ENCODE measurements around the gene CRELD1. TPM values are rescaled to one million over a fixed set of nuclear protein-coding genes. Genes with fewer than 3 reads are reported as not detected.

The CRELD1 gene
- total and polyA plus RNA-seq, 2 of the 13 experiments (the other 11 are each of a cell fraction or from before 2014, with no cell fraction given) = 27.1 to 61.9 TPM

DNA sequence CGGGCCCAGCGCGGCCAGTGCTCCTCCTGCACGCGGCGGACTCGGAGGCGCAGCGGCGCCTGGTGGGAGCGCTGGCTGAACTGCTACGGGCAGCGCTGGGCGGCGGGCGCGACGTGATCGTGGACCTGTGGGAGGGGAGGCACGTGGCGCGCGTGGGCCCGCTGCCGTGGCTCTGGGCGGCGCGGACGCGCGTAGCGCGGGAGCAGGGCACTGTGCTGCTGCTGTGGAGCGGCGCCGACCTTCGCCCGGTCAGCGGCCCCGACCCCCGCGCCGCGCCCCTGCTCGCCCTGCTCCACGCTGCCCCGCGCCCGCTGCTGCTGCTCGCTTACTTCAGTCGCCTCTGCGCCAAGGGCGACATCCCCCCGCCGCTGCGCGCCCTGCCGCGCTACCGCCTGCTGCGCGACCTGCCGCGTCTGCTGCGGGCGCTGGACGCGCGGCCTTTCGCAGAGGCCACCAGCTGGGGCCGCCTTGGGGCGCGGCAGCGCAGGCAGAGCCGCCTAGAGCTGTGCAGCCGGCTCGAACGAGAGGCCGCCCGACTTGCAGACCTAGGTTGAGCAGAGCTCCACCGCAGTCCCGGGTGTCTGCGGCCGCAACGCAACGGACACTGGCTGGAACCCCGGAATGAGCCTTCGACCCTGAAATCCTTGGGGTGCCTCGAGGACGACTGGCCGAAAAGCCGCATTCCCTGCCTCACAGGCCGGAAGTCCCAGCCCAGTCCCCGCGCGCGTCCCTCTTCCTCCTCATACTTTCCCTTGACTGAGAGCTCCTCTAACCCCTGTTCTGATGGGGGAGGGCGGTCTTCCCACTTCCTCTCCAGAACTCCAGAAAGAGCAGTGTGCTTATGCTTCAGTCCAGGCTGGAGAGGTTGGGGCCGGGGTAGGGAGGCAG, 18.1 kb upstream of the CRELD1 start (continued):
- peak; percentile 6; the same call in 1 of the 2 replicates for TF ChIP-seq ZNF567 (CRISPR knock-in tag; IDR thresholded peaks at IDR 0.05; ENCODE audit: borderline replicate concordance)
- no peak for TF ChIP-seq FOXJ3 (CRISPR knock-in tag; IDR thresholded peaks at IDR 0.05; ENCODE audit: borderline replicate concordance)
- TF ChIP-seq, protein P1, sequence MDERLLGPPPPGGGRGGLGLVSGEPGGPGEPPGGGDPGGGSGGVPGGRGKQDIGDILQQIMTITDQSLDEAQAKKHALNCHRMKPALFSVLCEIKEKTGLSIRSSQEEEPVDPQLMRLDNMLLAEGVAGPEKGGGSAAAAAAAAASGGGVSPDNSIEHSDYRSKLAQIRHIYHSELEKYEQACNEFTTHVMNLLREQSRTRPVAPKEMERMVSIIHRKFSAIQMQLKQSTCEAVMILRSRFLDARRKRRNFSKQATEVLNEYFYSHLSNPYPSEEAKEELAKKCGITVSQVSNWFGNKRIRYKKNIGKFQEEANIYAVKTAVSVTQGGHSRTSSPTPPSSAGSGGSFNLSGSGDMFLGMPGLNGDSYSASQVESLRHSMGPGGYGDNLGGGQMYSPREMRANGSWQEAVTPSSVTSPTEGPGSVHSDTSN (CRISPR knock-in tag; IDR thresholded peaks at IDR 0.05) = no peak
- TF ChIP-seq SAP130 (CRISPR knock-in tag; IDR thresholded peaks at IDR 0.05; ENCODE audit: low read depth) = peak; percentile 52
- TF ChIP-seq, protein P2, sequence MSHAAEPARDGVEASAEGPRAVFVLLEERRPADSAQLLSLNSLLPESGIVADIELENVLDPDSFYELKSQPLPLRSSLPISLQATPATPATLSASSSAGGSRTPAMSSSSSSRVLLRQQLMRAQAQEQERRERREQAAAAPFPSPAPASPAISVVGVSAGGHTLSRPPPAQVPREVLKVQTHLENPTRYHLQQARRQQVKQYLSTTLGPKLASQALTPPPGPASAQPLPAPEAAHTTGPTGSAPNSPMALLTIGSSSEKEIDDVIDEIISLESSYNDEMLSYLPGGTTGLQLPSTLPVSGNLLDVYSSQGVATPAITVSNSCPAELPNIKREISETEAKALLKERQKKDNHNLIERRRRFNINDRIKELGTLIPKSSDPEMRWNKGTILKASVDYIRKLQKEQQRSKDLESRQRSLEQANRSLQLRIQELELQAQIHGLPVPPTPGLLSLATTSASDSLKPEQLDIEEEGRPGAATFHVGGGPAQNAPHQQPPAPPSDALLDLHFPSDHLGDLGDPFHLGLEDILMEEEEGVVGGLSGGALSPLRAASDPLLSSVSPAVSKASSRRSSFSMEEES (CRISPR knock-in tag; IDR thresholded peaks at IDR 0.05) = peak; percentile 62; the same call in 1 of the 2 replicates
- TF ChIP-seq PITX1 (CRISPR knock-in tag; IDR thresholded peaks at IDR 0.05) = no peak
- peak; percentile 90; the same call in 1 of the 2 replicates for TF ChIP-seq ZNF564 (CRISPR knock-in tag; IDR thresholded peaks at IDR 0.05)
- peak; percentile 57; the same call in 1 of the 2 replicates for TF ChIP-seq KMT2A (CRISPR knock-in tag; IDR thresholded peaks at IDR 0.05)
- TF ChIP-seq REPIN1 (CRISPR knock-in tag; IDR thresholded peaks at IDR 0.05; ENCODE audit: borderline replicate concordance, low read depth) = peak; percentile 57; the same call in 1 of the 2 replicates
- TF ChIP-seq, protein P3, sequence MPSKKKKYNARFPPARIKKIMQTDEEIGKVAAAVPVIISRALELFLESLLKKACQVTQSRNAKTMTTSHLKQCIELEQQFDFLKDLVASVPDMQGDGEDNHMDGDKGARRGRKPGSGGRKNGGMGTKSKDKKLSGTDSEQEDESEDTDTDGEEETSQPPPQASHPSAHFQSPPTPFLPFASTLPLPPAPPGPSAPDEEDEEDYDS (CRISPR knock-in tag; IDR thresholded peaks at IDR 0.05) = peak; percentile 37; the same call in 1 of the 2 replicates
- peak; percentile 56; the same call in 1 of the 2 replicates for TF ChIP-seq ZMAT3 (CRISPR knock-in tag; conservative IDR thresholded peaks at IDR 0.05)
- TF ChIP-seq, protein P4, sequence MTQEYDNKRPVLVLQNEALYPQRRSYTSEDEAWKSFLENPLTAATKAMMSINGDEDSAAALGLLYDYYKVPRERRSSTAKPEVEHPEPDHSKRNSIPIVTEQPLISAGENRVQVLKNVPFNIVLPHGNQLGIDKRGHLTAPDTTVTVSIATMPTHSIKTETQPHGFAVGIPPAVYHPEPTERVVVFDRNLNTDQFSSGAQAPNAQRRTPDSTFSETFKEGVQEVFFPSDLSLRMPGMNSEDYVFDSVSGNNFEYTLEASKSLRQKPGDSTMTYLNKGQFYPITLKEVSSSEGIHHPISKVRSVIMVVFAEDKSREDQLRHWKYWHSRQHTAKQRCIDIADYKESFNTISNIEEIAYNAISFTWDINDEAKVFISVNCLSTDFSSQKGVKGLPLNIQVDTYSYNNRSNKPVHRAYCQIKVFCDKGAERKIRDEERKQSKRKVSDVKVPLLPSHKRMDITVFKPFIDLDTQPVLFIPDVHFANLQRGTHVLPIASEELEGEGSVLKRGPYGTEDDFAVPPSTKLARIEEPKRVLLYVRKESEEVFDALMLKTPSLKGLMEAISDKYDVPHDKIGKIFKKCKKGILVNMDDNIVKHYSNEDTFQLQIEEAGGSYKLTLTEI (CRISPR knock-in tag; conservative IDR thresholded peaks at IDR 0.05) = no peak
- TF ChIP-seq, protein P5, sequence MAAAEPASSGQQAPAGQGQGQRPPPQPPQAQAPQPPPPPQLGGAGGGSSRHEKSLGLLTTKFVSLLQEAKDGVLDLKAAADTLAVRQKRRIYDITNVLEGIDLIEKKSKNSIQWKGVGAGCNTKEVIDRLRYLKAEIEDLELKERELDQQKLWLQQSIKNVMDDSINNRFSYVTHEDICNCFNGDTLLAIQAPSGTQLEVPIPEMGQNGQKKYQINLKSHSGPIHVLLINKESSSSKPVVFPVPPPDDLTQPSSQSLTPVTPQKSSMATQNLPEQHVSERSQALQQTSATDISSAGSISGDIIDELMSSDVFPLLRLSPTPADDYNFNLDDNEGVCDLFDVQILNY (CRISPR knock-in tag; conservative IDR thresholded peaks at IDR 0.05) = peak; percentile 66; the same call in 1 of the 2 replicates
- TF ChIP-seq PHF20 (CRISPR knock-in tag; IDR thresholded peaks at IDR 0.05) = no peak
- TF ChIP-seq EP300 (IDR thresholded peaks at IDR 0.05; ENCODE audit: low read depth in 2 of 2, low read length in 2 of 2) = no peak
- peak; percentile 27; the same call in 1 of the 2 replicates for TF ChIP-seq EP300 (CRISPR knock-in tag; IDR thresholded peaks at IDR 0.05; ENCODE audit: borderline replicate concordance)
- peak; percentile 81; the same call in 1 of the 2 replicates for TF ChIP-seq RFXAP (CRISPR knock-in tag; IDR thresholded peaks at IDR 0.05; ENCODE audit: borderline replicate concordance)
- TF ChIP-seq ZNF333 (CRISPR knock-in tag; IDR thresholded peaks at IDR 0.05; ENCODE audit: borderline replicate concordance) = peak; percentile 58; the same call in 1 of the 2 replicates
- no peak for TF ChIP-seq PTBP1 (IDR thresholded peaks at IDR 0.05; ENCODE audit: low read depth, low read length, poor library complexity, severe bottlenecking)
- 0 out of 2 replicates have a peak, but pooled peaks have one; percentile 49 for TF ChIP-seq ZNF761 (CRISPR knock-in tag; conservative IDR thresholded peaks at IDR 0.05)
- no peak for TF ChIP-seq CREB1 (IDR thresholded peaks at IDR 0.05)
- TF ChIP-seq CREB1 (CRISPR knock-in tag; IDR thresholded peaks at IDR 0.05) = no peak
- peak in 1 of 2 experiments; percentile 64; a peak in 1 of 4 replicates for TF ChIP-seq KLF16 (CRISPR knock-in tag; IDR thresholded peaks at IDR 0.05)
- TF ChIP-seq ZNF501 (CRISPR knock-in tag; IDR thresholded peaks at IDR 0.05) = no peak
